Activated T-cell treated with anti-CD3 and anti-CD28 coated beads, Interleukin-2, amount 50 U/mL, for 24 hours (primary cell): ENCODE data around the gene PLAC8L1.

ENCODE experiments used
- DNase-seq: peaks from one replicate; pipeline ENCODE4 v3.0.0-alpha.2; 2020
- H3K27ac Mint-ChIP-seq: 2 replicates; pipeline ENCODE4 v1.8.0; 2020; ENCODE audit warnings: mild to moderate bottlenecking, mixed read lengths
- H3K27me3 Mint-ChIP-seq: 2 replicates; pipeline ENCODE4 v1.8.0; 2020; ENCODE audit warnings: mixed read lengths
- H3K36me3 Mint-ChIP-seq: 2 replicates; pipeline ENCODE4 v1.8.0; 2020; ENCODE audit warnings: low read depth, mixed read lengths
- H3K4me1 Mint-ChIP-seq: 2 replicates; pipeline ENCODE4 v1.8.0; 2020; ENCODE audit warnings: low read depth, mixed read lengths
- H3K4me3 Mint-ChIP-seq: 2 replicates; pipeline ENCODE4 v1.8.0; 2020; ENCODE audit warnings: mild to moderate bottlenecking, moderate library complexity, mixed read lengths
- H3K9me3 Mint-ChIP-seq: 2 replicates; pipeline ENCODE4 v1.8.0; 2020; ENCODE audit warnings: mixed read lengths

Gene PLAC8L1

DNA sequence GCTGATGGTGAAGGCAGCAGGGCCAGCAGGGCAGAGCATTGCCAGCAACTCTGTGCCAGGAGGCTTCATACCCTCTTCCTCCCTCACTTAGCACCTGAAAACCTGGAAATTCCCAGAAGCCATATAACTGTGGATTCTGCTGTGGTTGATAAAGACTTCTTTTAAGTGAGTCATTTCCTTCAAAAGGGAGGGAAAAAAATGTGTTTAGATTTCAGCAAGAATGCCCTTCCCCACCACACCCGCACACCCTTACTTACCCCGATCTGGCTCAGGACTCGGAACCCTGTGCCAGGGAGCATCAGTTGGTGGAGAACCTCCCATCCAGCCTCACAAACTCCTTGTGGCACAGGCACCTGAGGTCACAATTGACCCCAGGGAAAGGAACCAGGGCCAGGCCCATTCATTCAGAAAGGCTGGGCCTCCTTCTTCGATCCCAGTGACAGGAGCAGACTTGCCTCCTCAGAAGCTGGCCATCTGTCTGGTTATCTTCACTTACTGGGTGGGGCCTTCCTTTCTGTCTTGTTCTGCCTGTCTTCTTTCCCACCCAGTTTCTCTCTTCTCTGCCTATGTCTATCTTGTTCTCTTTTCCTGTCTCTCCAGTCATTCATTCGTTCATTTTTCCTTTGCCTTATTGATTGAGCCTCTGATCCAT is 62.6 kb downstream of the PLAC8L1 start:
- no peak for DNase-seq
- no peaks in the 10 kb centered on the region for H3K4me1 Mint-ChIP-seq

GRCh38 chr5:146041180-146041789 is 64.1 kb downstream of the PLAC8L1 start:
- no peaks in the 10 kb centered on the region for H3K27me3 Mint-ChIP-seq
- DNase-seq = no peak
- H3K27ac Mint-ChIP-seq = no peak overlapping the region
- H3K4me3 Mint-ChIP-seq = no peak overlapping the region
- H3K36me3 Mint-ChIP-seq = no peaks in the 10 kb centered on the region
- H3K4me1 Mint-ChIP-seq = no peaks in the 10 kb centered on the region
- H3K9me3 Mint-ChIP-seq = no peaks in the 10 kb centered on the region

More for the DNA sequence above, 62.6 kb downstream of the PLAC8L1 start:
- no peaks in the 10 kb centered on the region for H3K36me3 Mint-ChIP-seq
- no peak overlapping the region for H3K4me3 Mint-ChIP-seq
- H3K27ac Mint-ChIP-seq = no peak overlapping the region
- H3K27me3 Mint-ChIP-seq = no peaks in the 10 kb centered on the region
- H3K9me3 Mint-ChIP-seq = no peaks in the 10 kb centered on the region

DNA sequence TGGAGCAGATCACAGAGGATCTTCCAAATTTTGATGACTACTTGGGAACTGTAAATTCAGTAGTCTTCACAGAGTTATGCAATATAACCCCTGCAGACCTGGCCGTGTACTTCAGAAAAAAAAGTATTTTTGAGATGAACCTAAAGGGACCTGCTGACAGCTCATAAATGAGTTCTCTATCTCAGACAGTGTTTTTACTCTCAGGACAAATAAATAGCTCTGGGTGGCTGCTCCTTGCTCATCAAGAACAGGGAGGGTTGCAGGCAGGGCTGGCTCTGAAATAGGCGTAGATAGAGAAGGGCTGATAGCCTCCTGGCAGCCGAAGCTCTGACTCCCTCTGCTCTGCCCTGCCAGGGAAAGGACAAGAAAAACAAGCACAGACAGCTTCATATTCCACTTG is 64.8 kb downstream of the PLAC8L1 start:
- Mint-ChIP-seq H3K4me1 (no peaks in the 10 kb centered on the region), H3K4me3 (no peak overlapping the region), H3K9me3 (no peaks in the 10 kb centered on the region), H3K27me3 (no peaks in the 10 kb centered on the region), H3K36me3 (no peaks in the 10 kb centered on the region), H3K27ac (no peak overlapping the region)
- DNase-seq = no peak

GRCh38 chr5:146039420-146039819 is 66.0 kb downstream of the PLAC8L1 start:
- H3K27ac Mint-ChIP-seq = no peak overlapping the region
- no peak for DNase-seq
- no peaks in the 10 kb centered on the region for H3K9me3 Mint-ChIP-seq
- no peaks in the 10 kb centered on the region for H3K36me3 Mint-ChIP-seq
- H3K4me3 Mint-ChIP-seq = no peak overlapping the region
- no peaks in the 10 kb centered on the region for H3K27me3 Mint-ChIP-seq
- no peaks in the 10 kb centered on the region for H3K4me1 Mint-ChIP-seq

DNA sequence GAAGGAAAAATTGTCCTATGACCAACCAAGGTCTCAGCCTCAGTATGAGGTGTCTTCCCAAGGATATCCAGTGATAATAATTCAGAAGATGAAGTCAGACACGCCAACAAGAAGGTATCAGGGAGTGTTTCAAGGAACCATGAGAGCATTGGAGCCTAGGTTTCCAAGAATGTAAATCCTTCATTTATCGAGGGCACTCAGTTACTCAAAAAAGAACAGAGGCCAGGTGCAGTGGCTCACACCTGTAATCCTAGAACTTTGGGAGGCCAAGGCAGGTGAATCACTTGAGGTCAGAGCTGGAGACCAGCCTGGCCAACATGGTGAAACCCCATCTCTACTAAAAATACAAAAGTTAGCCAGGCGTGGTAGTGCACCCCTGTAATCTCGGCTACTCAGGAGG is 70.8 kb downstream of the PLAC8L1 start:
- Mint-ChIP-seq H3K4me3 (no peak overlapping the region), H3K36me3 (no peaks in the 10 kb centered on the region), H3K4me1 (no peaks in the 10 kb centered on the region), H3K27me3 (peaks cover 8% of the 10 kb centered on the region), H3K27ac (no peak overlapping the region), H3K9me3 (no peaks in the 10 kb centered on the region)
- DNase-seq = no peak
